ENCODE measurements around the gene CDK14.

DNA sequence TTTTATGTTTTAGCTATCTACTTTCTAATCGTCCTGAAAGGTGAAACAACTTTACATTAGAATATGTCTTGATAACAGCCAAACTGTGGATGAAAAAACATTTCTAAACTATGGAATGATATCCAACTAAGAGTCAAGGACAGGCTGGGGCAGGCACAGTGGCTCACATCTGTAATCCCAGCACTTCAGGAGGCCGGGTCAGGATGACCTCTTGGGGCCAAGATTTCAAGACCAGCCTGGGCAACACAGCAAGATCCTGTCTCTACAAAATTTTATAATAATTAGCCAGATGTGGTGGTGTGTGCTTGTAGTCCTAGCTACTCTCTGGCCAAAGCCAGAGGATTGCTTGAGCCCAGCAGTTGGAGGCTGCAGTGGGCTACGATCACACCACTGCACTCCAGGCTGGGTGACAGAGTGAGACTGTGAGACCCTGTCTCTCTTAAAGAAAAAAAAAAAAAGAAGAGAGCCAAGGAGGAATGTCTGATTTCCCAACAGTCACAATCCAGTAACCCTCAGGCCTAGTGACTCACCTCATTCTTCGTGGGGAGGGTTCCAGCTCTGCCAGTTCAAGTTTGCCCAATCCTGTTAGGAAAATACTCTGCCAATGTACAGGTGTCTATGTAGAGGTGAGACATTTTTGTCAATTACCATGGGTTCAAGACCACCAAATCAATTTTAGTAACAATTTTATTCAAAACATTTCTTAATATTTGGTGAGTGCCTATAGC, 653.5 kb downstream of the CDK14 start:
- TF ChIP-seq CTCF (IDR thresholded peaks at IDR 0.05; ENCODE audit: low read depth, low read length) (no peak), EZH2phosphoT487 (IDR thresholded peaks at IDR 0.05; ENCODE audit: low read depth) (no peak)

Data from OCI-LY3 (cell line).